Fibroblast of skin of left quadriceps (primary cell): ENCODE results near the gene AGXT.

Experiments used
- DNase-seq, 2 experiments: peaks; one replicate each; pipeline ENCODE4 v3.0.0-alpha.2; 2013; ENCODE audit warnings: low read depth in 2 of 2

The AGXT gene

DNA sequence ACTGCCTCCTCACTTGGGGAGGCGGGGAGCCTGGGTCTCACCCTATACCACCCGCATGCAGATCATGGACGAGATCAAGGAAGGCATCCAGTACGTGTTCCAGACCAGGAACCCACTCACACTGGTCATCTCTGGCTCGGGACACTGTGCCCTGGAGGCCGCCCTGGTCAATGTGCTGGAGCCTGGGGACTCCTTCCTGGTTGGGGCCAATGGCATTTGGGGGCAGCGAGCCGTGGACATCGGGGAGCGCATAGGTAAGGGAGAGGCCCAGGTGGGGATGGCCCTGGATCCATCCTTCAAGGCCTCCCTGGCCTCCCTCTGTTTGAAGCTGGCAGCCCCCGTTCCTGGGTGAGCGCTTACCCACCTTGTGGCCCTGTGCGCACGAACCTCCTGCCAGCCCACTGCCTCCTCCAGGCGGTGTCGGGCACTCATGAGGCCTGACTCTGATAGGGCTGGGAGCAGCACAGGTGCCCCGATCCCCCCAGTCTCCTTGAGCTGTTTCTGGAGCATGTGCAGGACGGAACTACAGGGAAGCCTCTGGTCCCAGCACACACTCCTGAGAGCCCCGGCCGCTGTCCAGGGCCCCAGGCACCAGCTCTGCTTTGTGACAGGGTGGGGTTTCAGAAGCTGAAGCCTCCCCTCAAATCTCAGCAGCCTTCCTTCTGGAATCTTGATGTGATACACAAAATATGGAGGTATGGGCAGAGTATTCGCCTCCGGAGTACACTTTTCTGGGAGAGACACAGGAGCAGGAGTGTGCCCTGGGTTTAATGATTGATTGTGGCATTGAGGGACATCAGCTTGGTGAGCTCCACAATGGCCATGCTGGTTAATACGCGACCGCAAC, 708 bp downstream of the AGXT start:
- no peak for DNase-seq

DNA sequence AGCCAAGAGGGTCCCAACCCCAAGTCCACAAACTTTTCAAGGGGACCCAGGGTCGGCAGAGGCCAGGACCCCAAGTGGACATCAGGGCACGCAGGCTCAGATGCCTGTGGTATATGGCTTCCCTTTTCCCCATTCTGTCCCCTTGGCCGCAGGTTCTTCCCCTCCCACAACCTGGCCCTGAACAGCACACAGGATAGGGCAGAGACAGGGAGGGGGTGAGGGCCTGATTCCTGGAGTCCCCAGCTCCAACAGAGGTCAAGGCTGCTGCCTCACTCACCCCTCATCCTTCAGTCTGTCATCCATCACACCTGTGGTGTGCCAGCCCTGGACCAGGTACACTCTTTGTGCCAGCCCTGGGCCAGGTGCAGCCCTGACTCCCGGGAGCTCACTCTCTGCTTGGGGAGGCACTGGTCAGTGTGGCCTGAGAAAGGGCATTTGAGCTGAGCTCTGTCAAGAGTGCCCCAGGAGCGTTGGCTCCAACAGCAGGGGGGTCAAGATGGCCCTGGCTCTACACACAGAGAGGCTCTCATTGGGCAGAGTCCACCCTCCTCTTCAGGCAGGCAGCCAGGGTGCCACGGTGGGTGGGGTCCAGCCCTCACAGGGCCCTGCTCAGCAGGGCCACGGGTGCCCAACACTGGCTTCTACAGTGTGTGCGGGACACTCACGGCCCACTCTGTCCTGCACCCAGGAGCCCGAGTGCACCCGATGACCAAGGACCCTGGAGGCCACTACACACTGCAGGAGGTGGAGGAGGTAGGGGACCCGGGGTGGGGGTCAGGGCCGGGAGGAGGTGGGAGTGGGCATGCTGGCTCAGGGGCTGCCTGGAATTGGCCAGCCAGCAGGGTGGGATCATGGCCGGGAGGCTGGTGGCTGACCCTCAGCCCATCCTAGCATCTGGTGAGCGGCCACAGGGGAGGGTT, 1.6 kb downstream of the AGXT start:
- no peak for DNase-seq

DNA sequence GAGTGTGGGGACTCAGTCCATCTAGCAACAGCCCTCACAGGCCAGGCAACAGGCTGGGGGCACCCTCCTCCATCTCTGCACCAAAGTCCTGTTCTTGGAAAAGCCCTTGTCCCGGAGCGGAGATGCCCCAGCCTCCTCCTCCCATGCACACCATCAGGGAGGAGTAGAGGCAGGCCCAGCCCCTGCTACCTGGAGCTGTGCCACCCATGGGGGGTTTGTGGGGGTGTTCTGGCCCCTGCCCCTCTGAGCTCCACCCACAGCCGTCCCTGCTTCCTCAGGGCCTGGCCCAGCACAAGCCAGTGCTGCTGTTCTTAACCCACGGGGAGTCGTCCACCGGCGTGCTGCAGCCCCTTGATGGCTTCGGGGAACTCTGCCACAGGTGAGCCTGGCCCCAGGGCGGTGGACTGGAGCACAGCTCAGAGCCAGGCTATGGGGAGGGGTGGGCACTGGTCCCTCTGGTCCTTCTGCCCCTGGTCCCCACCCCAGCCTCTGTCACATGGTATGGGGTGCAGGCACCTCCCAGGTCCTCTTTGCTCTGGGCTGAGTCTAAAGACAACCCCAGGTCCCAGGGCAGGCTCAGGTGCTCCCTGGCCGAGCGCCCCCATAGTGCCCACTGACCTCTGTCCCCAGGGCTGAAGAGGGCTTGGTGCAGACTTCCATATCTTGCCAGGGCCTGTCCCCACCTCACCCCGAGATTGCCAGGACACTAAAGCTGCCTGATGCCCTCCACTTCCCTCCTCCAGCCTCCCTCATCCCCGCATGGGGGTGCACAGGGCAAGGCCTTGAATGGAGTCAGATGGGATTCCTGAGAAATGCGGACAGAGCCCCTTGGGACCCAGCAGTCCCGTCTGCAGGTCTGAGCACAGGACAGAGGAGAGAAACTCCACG, 2.7 kb downstream of the AGXT start:
- no peak for DNase-seq

DNA sequence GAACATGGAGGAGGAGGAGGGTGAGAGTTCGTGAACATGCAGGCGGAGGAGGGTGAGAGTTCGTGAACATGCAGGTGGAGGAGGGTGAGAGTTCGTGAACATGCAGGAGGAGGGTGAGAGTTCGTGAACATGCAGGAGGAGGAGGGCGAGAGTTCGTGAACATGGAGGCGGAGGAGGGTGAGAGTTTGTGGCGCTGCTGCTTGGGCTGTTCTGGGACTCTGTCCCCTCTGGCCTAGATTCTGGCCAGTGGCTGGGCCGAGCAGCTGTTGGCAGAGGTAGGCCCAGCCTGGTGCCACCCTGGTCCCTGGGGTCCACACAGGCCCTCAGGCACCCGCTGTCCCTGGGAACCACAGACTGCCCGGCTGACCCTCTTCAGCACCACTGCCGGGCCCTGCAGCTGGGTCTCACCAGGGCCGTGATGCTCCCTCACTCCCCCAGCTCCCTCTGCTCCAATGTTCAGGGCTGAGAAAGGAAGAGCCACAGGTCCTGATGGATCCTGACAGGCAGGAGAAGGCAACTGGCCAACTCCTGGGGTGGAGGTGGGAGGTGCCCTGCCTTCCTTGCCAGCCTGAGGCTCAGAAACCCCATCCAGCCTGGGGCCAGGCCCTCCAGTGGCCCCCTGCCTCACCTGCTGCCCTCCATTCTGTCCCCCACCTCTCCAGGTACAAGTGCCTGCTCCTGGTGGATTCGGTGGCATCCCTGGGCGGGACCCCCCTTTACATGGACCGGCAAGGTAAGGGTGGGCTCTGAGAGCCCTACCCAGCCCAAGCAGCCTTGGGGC, 3.9 kb downstream of the AGXT start:
- no peak for DNase-seq

DNA sequence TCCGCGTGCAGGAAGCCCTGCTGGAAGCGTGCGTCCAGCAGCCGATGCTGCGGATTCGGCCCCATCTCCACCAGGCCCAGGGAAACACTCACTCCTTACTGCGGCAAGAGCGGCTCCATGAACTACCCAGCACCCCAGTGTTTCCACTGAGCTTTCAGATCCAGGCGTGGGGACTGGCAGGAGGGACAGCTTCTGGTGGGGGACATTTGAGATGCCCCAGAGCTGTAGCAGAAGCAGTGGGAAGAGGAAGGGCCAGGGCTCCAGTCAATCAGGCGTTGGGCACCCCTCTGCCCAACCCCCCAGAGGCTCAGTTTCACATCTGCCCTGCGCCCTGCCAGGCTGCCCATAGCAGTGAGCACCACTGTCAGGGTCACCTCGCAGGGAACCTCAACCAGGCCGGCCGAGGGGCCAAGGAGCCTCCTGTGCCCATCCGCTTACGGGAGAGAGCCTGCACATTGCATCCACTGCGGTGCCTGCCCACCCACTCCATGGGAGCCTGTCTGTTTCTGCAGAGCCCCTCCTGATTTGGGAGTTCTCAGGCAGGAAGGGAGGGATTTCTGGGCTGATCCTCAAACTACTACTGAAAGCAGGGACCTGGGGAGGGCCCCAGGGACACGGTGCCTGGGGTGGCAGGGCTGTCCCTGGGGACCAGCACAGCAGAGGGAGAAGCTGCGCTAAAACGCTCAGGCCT, 4.6 kb downstream of the AGXT start:
- no peak for DNase-seq

DNA sequence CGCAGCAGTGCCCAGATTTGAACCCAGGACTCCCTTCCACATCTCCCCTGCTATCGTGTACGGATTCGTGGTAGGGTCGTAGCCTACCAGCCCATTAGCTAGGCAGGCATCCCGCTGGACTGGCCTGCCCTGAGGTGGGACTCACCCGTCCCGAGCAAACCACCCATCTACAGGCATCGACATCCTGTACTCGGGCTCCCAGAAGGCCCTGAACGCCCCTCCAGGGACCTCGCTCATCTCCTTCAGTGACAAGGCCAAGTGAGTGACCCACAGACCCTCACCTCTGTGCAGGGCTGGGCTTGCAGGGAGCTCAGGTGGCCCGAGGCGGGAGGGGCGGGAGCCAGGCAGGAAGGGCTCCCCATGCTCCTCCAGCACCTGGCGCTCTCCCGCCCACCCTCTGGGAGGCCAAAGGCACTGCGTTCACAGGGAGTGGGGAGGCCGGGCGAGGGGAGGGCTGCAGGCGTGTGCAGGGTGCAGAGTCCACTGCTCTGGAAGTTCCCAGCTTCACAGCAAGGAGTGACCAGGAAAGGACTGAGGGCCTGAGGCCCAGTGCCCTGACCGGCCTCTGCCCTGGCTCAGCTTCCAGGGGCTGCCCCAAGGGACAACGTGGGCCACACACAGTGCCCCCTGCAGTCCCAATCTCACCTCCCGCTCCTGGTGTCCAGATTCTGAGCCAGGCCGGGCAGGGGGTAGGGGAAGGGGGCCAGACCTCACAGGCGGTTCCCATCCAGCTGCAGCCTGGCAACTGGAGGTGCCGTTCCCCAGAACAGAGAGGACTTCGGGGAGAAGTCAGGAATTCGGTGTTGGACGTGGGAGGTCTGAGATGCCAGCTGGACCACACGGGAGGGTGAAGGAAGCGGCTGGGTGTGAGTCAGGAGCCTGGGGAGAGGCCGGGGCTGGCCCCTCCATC, 5.4 kb downstream of the AGXT start:
- no peak for DNase-seq

DNA sequence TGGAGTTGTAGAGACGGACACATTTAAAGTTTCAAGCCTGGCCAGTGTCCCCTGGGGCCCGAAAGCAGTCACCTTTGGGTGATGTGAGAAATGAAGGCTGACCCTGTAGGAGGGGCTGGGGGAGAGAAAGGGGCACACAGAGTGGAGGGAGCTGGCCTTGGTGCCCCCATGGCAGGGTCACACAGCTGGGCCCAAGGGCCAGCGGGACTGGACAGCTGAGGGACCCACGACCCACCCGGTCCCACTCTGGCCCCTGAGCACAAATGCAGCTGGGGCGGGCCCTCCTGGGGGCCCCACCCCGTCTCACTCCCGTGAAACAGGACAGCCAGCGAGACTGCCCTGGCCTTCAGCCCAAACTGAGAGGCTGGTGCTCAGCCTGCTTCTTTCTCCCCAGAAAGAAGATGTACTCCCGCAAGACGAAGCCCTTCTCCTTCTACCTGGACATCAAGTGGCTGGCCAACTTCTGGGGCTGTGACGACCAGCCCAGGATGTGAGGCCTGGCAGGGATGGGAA, 6.1 kb downstream of the AGXT start:
- no peak for DNase-seq

DNA sequence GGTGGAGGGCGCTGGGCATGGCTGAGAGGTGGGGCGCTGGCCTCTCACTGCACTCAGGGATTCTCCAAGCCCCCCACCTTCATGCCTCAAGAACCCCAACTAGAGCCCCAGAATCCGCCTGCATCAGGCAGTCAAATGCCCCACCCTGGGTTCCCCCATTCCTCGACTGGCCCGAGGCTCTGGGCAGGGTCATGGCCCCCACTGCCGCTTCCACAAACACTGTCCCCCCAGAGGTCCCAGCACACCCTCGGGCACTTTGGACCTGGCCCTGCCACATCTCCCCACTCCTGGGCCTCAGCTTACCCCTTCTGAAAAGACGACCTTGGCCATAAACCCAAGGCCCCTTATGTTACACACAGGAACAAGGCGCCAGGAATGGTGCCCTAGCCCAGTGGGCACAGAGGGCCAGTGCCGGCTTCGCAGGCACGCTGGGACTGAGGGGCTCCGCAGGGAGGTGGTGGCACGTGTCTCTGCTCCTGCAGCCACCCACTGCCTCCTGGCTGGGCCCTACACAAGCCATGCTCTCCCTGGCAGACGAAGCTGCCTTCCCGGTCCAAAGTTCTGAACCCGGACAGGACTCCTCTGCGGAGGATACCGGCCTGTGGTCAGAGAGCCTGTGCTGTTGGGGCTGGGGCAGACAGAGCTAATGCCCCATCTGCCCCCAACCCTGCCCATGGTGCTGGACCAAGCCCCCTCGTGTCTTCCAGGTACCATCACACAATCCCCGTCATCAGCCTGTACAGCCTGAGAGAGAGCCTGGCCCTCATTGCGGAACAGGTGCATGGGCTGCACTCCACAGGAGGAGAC, 6.8 kb downstream of the AGXT start:
- no peak for DNase-seq

DNA sequence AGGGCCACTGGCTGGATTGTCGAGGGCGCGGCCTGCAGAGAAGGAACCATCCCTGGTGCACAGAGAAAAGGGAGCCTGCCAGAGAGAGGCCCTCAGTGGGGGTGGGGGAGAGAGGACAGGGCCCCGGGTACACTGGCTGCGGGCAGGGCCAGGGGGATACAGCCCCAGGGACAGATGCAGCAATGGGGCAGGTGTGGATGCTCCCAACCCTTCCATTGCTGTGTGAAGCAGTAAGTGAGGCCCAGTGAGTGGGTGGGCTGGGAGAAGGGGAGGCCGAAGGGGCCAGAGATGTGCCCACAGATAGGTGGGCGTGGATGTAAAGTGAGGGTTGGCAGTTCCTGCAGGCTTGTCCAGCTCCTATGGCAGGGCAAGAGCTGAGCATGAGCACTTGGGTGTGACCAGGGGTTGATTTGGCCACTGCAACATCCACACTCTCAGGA, 7.4 kb downstream of the AGXT start:
- no peak for DNase-seq

DNA sequence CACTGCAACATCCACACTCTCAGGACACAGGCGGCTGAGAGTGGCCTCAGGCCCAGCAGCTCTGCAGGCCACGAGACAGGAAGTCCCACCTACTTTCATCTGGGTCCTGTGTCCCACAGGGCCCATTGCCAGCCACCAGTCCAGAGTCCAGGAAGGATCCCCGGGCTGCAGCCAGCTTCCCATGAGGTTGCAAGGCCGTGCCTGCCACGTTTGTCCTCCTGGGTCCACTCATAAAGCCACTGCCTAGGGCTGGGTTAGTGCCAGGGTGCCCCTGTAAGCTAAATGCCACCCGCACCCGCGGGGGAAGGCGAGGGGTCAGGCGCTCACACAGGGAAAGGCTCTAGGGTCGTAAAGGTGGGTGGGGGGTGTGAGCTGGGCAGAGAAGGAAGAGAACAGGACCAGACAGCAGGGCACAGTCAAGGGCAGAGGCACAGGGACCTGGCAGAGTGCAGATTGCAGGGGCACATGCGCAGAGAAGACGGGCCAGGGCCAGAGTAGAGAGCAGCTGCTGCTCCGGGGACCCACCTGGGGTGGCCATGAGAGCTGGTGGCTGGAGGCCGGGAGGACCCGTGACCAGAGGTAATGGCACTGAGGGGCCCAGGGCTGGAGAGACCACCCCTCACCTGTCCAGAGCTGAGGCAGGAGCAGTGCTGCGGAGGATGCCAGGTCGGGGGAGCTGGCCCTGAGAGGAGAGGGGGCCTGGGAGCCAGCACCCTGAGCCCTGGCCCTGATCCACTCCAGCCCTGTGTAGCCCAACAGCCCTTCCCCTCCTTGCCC, 8.0 kb downstream of the AGXT start:
- DNase-seq, result no peak

DNA sequence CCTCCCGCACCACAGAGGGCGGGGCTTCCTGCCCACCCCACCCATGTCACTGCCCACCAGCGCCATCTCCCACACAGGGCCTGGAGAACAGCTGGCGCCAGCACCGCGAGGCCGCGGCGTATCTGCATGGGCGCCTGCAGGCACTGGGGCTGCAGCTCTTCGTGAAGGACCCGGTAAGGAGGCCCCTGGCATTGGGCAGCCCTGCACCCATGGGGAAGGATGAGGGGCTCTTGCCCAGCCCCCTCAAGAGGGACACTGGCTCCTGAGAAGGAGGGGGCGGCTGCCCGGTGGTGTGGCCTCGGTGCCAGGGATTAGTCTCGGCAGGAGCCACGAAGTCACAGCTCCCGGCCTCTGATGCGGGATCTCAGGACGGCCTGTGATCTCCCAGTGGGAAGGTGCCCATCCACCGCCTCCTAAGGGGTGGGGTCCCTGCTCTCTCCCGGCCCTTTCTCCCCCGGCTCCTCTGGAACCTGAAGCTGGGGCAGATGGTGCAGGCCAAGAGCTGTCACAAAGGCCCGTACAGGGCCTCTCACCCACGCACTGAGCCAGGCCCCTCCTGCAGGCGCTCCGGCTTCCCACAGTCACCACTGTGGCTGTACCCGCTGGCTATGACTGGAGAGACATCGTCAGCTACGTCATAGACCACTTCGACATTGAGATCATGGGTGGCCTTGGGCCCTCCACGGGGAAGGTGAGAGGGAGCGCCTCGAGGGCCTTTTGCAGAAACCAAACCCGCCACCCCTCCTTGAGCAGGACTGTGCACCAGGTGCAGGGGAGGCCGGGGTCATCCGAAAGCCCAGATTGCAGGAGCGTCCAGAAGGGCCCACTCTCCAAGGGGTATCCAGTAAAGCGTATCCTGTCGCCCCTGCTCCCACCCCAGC, 9.1 kb downstream of the AGXT start:
- DNase-seq, result no peak

DNA sequence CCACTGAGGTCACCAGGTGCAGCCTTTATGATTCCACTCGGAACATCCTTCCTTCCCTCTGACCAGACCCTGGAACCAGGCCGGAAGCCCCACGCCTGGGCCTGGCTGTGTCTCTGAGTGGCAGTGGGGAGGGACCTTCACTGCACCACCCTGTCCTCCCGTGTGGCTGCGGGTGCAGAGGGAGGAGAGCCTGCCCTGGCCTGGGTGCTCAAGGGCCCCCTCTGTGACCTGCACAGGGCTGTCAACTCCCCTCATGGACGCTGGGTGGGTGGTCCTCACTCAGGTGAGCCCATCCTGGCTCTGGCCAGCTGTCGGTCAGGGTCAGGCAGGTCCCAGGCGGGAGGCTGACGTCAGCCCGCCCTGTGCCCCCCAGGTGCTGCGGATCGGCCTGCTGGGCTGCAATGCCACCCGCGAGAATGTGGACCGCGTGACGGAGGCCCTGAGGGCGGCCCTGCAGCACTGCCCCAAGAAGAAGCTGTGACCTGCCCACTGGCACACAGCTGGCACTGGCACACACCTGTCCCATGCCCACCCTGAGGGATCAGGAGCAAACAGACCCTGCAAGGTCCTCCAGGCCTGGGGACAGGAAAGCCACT, 9.8 kb downstream of the AGXT start:
- no peak for DNase-seq

DNA sequence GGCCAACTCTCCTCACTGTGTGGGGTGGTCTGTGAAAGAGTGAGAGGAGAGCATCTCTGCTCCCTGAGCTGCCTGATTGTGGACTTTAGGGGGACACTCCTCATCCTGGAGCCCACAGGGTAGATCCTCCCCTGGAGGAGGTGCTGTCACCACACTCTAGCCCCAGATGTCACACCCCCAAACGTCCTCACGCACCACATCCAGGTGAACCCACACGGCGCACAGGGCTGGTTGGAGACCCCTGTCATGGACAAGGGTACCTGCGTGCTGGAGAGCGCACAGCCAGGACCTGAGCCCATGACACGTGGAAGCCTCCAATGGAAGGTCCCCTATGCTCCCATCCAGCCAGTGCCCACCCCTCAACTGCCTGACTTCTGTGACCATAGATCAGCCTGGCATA, 10.5 kb downstream of the AGXT start:
- no peak for DNase-seq

DNA sequence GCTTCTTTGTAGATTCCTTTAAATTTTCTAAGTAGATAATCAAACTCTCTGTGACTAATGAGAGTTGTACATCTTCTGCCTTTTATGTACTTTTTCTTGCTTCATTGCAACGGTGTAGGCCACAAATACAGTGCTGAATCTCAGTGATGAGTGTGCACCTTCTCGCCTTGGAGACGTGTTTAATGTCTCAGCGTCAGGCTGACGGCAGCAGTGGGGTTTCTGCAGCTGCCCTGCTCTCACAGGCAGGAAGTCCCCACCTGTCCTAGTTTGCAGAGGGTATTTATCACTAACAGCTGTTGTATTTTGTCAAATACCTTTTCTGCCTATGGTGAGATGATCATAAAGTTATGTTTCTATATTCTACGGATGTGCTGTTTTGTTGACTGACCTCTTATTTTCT, 13.3 kb downstream of the AGXT start:
- no peak for DNase-seq

DNA sequence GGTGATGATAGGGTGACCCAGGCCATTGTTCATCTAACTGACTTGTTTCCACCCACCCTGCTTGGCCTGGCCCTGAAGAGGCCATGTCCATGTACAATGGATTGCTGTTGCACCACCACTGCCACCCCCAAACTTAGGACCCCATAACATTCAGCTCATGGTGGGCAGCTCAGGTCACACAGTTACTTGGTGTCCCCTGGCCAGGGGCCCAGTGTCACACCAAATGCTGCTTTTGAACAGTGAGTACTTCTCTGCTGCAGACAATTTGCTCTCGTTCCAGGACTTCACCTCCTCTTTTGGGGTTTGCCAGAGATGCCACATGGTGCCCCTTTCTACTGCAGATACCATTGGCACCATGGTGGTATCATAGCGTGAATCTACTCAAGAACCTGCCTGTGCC, 15.6 kb downstream of the AGXT start:
- no peak for DNase-seq

DNA sequence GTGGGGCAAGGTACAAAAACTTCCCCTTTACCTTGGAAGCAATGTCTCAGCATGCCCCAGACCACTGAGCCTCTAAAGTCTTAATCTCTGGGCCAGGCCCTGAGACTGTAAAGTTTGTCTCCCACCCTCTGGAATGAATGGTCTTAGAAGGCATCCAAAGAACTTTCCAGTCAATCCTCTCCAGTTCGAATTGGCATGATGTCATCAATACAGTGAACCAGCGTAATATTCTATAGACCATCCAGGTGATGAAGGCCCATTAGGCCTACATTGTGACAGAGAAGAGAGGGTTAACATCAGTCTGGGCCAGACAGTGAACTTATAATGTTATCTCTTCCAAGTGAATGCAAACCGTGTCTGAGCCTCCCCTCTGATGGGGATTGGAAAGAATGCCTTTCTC, 16.1 kb downstream of the AGXT start:
- DNase-seq, result no peak
